ENCODE results near the gene CAPN10. TPM values are rescaled to one million over a fixed set of nuclear protein-coding genes. Genes with fewer than 3 reads are reported as not detected.

CAPN10 gene
- total RNA-seq, 1 experiment from 2014 or later: 31.2 TPM

DNA sequence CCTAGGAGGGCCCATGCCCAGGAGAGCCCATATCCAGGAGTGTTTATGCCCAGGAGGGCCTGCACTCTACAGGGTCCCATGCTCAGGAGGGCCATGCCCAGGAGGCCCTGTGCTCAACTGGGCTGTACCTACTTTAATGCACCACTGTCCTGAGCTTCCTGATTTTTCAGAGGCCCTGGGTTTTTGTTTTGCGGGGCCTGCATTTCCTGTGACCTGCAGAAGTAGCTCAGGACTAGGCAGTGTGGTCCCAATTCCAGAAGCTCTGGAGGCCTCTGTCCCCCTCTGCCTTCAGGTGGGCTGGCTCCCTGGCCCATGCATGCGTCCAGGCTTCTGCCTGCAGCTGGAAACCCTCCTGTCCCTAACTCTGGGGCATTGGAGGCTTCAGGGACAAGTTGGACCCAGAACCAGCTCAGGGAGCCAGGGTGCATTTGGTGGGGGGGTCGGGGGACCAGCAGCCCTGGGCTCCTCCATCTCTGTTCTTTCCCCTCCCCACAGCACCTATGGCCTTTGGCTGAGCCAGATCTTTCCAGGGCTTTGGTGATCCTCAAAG lies 49.5 kb downstream of the CAPN10 start:
- no peak for DNase-seq (ENCODE audit: low read depth)

DNA sequence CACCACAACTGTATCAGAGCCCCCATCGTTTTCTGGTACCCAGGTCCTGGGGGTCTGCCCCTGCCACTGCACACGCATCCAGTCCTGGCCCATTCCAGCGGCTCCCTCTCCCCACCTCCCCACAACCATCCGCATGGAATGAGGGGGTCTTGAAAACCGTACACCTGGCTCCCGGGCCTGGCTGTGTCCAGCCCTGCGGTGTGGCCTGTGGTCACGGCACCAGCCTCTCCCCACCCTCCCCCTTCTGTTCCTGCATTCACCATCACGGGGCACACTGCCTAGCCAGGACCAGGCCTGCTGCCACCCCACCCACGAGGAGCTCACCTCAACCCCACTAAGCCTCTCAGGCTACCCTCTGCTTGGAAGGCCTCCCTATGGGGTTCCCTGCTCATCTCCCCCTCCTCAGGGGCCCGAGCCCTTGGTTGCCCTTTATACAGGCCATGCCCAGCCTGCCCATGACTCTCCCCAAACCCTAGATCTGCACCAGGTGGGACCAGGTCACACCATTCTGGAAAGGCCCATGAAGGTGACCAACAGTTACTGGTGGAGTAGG lies 50.1 kb downstream of the CAPN10 start:
- DNase-seq (ENCODE audit: low read depth): no peak

DNA sequence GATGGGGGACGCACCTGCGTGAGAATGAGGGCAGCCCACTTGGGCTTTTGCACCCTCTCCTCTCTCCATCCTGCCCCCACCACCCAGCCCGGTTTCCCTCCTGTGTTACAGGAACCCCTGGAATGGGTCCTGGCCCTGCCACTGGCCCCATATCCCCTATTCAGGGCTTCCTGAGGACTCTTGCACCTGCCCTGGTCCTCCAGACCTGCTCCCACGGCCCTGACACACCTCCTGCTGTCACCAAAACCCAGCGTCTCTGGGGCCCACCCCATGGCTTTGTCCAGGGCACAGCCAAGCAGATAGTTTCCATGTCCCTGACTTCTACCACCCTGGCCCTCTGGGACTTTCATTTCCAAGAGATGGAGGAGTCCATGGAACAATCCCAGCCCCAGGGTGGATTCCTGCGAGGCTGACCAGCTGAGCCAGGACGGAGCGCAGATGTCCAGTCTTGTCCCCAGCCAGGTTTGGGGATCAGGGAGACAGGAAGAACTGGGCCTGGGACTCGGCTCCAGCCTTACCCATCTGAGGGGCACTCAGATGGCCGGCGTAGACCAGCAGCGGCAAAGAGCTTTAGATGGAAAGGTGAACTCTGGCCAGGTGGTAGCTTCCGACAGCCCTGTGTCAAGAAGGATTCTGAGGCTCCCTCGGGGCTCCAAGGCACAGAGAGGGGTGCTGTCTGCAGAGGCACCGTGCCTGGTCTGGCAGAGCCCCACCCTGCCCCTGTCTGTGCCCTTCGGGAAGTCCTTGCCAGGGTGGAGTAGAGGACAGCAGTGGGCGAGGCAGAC lies 50.8 kb downstream of the CAPN10 start:
- no peak for DNase-seq (ENCODE audit: low read depth)

DNA sequence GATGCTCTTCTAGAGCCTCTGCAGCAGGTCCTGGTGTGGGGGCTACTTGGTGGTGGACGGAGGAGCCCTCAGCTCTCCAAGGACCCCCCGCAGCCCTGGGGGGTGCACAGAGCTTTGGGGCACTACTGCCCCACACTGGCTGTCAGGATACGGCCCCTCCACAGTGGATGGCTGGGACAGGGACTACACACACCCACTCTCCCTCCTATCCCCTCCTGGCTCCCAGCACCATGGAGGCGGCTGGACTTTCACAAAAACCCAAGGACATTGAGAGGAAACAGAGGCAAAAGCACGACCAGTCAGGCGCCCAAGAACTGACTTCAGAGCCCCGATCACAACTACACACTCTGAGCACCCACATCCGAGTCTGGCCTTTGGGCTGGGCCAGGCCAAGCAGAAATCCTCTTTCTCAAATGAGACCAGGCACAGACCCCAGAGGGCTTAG lies 51.4 kb downstream of the CAPN10 start:
- no peak for DNase-seq (ENCODE audit: low read depth)

DNA sequence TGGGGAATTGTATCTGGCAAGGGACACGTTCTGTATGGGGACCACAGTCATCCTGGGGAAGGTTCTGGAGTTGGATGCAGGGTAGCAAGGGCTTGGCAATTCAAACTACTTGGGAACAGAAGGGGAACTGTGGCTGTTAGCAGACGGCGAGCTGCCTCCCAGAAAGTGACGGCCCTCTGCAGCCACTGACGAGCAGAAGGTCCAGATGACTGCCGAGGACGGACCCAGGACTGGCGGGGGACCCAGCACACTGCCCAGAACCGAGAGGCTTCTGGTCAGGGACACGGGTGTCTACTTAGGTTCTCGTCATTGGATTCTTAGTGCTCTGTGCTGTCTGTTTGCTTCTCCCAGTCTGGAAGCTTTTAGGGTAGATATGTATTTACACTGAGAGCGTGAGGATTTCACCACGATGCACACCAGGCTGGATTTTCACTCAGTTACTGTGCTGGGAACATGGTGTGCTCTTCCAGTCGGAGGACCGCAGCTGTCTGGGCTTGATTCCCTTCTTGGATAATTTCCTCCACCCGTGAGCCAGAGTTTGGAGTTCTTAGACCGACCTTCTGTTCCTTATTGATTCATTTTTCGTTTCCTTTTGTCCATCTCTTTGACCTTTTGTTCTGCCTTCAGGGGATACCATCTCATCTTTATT lies 52.1 kb downstream of the CAPN10 start:
- no peak for DNase-seq (ENCODE audit: low read depth)

DNA sequence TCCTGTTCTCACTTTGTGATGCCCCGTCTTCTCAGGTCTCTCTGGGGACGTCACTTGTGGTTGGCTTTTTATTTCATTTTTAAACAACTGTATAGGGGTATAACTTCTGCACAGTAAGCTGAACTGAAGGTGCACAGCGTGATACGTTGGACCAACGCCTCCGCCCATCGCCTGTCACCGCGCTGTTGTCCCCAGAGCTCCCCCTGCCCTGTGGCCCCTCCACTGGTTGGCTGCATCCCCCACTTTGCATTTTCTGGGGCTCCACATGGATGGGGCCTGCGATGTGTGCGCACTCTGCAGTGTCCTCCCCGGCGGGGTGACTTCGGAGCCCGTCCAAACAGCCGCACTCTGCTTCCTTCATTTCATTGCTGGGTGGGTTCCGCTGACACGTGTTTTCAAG lies 53.0 kb downstream of the CAPN10 start:
- DNase-seq (ENCODE audit: low read depth): no peak

DNA sequence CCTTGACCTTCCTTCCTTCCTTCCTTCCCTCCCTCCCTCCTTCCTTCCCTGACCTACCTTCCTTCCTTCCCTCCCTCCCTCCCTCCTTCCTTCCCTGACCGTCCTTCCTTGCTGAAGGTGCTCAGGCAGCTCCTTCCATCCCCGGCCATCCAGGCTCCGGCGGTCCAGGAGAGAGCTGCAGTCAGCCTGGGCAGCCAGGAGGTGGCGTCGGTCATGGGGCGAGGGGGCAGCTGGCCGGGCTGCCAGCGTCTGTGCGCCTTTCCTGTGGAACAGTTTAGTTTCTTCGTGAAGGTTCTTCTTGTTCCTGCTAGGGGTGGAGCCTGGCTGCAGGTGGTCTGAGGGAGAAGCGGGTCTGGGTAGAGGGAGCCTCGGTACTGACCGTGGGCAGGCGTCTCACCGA lies 54.4 kb downstream of the CAPN10 start:
- DNase-seq (ENCODE audit: low read depth): no peak

DNA sequence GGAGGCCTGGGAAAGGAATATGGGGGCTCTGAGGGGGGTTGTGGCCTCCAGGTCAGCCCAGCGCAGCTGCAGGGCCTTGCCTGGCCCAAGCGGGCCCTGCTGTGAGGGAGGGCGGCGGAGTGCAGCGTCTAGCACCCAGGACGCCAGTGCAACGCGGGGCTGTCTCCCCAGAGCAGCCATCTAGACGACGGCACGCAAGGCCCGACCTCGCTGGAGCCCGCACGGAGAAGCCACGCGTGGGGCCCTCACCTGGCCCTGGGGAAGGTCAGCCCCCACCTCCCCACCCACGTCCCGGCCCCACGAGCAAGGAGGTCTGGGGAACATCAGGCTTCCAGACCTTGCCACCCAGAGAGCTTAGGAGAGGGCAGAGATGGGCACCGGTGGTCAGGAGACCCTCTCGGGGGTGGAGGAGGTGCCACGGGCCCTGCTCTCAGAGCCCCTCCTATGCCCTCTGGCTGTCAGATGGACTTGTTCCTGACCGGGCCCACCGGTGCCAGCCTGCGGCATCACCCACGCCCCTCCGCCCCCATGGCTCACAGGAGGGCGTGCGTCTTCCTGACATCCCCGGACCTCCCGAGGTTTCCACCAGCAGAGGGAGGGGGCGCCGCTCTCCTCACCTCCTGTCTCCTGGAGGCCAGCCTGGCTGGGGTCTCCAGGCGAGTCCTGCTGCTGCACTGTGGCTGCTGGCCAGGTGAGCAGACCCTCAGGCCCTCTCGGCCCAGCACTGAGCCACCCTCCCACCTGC lies 55.7 kb downstream of the CAPN10 start:
- no peak for DNase-seq (ENCODE audit: low read depth)

DNA sequence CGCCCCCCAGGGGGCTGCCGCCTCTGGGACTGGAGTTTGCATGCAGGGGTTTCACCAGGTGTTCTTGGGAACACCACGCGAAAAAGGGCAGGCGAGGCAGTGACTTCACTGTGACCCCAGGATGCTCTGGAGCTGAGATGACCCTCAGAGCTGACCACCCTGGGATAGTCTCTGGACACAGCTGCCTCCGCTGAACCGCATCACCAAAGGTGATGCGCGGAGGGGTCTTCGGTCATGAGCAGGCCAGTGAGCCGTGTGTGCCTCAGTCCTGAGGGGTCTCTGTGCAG lies 56.2 kb downstream of the CAPN10 start:
- DNase-seq (ENCODE audit: low read depth): no peak

DNA sequence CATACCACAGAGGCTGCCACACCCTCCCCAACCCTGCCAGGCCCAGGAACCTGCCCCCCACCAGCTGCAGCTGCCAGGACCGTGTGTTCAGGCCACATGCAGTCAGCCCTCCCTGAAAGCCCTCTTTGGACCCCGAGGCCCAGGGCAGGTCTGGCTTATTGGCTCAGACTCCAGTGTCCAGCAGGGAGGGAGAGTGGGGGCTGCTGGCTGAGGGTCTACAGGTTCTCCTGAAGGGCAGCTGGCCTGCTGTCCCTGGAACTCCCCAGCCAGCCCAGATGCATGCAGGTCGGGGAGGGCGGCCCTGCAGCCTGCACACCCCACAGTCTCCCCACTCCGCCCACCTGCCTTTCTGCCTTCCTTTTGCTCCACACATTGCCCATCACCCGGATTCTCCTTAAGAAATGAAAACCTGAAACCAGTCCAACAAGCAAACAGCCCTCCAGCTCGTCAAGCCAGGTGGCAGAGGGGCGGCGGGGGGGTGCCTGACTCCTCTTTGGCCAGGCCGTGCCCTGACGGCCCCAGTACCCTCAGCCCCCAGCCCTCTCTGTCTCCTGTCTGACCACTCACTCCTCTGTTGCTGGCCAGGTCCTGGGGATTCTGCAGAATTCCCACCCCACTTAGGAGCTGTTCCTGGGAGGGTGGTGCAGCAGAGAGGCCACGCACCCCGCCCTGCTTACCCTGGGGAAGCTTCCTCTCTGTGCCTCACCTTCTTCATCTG lies 56.7 kb downstream of the CAPN10 start:
- no peak for DNase-seq (ENCODE audit: low read depth)

DNA sequence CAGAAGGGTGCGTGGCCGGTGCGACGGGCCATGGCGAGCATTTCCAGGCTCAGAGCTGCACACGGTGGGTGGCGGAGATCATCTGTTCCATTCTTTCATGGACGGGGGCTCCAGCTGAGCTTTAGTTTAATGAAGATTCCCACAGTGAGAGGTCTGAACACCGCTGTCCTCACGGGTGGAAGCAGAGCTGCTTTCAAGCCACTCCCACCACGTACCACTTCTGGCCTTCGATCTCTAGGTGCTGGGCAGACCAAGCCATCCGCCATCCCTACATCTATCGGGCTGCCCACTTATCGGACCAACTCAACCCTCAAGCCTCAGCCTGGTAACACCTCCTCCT lies 57.2 kb downstream of the CAPN10 start:
- DNase-seq (ENCODE audit: low read depth): no peak

DNA sequence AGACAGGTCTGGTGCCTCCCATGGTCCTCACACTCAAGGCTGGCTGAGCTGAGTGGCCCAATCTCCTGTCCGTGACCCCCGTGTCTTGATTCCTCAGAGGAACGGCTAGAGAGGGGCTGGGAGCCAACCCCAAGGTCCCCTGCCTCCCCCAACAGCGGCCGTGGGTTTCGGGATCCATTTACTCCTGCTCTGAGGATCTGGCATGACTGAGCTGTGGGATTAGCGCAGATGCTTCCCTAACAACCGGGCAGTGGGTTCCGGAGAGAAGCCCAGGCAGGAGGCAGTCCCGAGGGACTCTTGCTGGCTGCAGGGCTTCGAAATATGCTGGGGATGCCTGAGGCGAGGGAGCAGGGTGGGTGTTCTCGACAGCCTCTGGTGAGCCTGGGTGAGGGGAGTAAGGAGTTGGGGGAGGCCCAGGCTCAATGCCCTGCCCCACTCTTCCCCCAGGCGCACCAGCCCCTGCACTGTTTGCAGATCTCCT lies 57.7 kb downstream of the CAPN10 start:
- no peak for DNase-seq (ENCODE audit: low read depth)

DNA sequence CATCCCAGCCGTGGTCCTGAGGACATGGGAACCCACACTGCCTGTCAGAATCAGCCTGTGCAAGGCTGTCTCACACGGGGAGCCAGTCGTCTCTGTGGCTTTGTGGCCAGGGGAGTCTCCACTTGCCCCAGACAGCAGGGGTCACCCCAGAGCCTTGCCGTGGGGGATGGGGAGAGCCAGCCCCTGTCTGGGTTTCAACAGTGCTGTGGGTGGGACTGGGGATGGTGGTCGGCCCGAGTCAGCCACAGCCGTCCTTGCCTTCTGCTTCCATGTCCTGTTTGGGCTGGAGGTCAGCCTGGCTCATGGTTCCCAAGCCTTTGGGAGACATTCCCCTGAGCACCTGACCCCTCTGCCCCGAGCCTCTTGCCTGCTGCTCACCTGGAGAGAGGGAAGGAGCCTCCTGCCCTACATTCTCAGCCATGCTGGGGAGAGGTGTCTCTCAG lies 58.3 kb downstream of the CAPN10 start:
- no peak for DNase-seq (ENCODE audit: low read depth)

DNA sequence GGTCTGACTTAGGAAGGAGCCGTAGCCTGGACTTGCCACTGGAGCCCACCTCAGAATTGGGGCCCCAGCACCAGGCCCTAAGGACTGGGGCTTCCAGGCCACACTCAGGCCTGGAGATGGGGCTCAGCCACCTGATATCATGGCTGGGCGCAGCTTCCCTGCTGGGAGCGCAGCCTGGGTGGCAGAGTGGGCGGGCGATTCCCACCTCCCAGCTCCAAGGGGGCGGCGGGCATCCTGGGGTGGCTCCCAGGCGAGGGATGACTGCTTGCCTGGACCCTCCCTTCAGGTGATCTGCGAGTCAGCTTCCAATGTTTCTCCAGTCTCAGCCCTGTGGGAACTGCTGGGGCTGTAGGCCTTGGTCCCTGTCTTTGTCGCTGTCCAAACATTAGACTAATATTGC lies 58.8 kb downstream of the CAPN10 start:
- DNase-seq (ENCODE audit: low read depth): no peak

DNA sequence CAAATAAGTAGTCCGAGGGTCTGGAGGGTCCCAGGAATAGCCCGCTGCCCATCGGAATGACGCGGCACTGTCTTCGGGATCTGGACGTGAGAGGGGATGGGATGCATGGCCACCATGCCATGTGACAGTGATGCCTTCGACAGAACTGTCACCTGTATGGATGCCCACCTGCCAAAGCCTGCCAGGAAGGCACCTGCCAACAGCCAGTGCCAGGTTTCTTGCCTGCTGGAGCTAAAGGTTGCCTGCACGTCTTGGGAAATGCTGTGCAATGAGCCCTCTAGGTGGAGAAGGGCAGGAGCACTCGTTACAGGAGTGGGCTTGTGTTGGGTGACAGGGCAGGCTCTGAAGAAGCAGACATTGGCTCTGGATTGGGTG lies 59.3 kb downstream of the CAPN10 start:
- no peak for DNase-seq (ENCODE audit: low read depth)

DNA sequence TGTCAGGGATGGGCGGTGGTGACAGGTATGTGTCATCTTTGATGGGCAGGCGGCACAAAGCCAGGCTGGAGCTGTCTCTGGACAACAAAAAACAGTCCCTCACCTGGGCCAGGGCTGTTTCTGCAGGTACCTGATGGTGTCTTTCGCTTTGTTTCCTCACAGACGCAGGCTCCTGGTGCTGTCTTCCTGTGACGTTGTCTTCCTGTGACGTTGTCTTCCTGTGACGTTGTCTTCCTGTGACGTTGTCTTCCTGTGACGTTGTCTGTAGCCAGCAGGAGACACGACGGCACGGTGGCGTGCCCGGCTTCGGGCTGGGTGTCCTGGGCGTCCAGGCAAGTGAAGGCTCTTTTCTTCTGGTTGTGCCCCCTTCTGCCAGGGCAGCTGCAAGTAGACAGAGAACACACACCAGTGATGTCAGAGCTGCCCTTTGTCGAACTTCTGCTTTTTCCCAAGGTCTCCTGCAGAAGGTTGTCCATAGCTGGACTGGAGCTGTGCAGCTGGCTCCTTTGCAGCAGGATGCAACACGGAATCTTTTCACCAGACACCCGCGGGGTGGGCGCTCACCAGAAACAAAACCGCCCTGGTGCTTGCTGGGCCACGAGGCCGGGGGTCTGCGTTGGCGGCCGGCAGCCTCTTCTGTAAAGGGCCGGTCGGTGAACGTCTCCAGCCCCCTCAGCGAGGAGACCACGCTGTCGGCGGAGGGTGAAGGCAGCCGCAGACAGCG lies 59.8 kb downstream of the CAPN10 start:
- no peak for DNase-seq (ENCODE audit: low read depth)

DNA sequence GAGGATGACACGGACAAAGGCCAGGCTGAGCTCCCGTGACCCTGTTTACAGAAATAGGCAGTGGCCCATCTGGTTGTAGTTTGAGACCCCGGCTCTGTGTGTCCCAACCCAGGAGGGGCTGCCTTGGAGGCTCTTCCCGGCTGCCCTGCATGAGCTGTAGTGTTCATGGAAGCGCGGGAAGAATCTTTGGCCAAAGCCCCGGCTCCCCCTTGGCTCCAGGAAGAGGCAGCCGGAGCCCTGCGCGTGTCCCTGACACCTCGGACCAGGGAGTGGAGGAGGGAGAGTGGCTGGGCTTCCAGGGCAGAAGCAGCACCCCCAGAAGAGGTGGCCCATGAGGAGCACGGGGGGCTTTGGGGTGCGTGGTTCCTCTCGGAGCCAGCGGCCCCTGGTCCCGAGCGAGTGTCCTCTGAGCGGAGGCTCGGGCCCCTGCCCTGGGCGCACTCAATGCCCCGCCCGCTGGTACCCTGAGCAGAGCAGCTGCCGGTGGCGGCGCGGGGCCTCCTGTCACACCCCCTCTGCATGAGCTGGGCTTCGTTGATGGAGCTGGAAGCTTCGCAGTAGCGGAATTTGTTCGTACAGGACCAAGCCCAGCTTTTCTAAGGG lies 60.5 kb downstream of the CAPN10 start:
- DNase-seq (ENCODE audit: low read depth): no peak

DNA sequence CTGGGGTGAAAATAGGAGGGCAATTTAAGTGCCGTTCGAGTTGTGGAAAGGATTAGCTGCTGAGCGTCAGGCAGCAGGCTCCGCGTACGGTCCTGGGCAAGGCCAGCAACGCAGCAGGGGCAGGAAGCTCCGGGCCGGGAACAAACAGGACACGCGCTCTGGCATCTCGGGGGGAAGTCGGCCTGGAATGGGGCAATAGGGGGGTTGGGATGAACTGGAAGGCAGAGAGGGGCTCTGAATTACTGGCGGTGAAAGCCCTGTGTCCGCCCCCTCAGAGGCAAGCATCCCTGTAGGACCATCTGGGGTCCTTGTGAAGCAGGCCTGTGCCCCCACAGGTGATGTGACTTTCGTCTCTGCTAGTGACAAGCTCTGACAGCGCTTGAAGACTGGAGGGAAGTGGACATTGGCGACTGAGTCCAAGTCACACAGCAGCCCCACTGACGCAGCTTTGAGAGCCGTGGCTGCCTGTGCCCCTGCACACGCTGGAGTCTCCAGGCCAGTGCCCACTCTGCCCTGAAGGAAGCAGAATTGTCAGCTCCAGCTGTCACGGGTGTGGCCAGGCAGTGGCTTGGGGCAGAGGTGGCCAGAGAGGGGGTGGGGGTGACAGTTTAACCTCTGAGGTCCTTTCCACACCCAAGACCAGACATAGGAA lies 61.1 kb downstream of the CAPN10 start:
- no peak for DNase-seq (ENCODE audit: low read depth)

DNA sequence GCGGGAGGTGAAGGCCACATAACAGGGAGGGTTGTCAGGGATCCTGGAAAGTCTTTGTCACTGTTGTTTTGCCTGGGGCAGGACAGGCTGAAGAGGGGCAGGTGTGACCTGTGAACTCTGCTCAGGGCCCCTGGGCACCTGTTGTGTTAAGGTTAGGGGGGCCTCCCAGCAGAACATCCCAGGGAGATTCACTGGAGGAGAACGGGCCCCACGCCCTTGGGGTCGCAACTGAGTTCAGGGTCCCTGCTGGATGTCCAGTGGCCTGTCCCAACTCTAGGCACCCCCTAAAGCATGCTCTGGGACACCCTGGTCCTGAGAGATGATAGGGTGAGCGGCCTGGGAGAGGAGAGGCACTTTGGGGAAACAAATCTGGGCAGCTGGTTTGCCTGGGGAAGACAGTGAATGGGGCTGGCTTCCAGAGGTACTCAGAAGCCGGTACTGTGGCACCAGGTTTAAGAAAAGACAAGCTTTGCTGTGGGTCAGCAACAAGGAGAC lies 61.7 kb downstream of the CAPN10 start:
- no peak for DNase-seq (ENCODE audit: low read depth)

Measured in HT1080 (cell line).